HG02571 (cell line): ENCODE data around the gene PDHA1.

Experiments used
- ATAC-seq: cut with Tn5 transposase; IDR thresholded peaks from one replicate; pipeline ENCODE4 v1.9.1; 2021; ENCODE audit warnings: mild to moderate bottlenecking, moderate library complexity; ENCODE audit not compliant: unreplicated experiment

Gene PDHA1

GRCh38 chrX:19343535-19344408, at the start of gene PDHA1:
TSS of gene PDHA1 (plus strand) at chrX:19343927. CDS start at chrX:19344038, 111 bp downstream.
- peak; percentile 97 for ATAC-seq

- ATAC-seq = no peak
Observed at GRCh38 chrX:19303256-19303880, 40.4 kb upstream of the PDHA1 start.

GRCh38 chrX:19326567-19326966, 17.2 kb upstream of the PDHA1 start:
- ATAC-seq = no peak

- ATAC-seq = no peak
Observed at GRCh38 chrX:19331831-19332230, 11.9 kb upstream of the PDHA1 start.

- ATAC-seq = no peak
Observed at GRCh38 chrX:19332983-19333382, 10.7 kb upstream of the PDHA1 start.

GRCh38 chrX:19334945-19335626, 8.6 kb upstream of the PDHA1 start:
- no peak for ATAC-seq

- ATAC-seq = no peak
Observed at GRCh38 chrX:19342331-19342906, 1.3 kb upstream of the PDHA1 start.

GRCh38 chrX:19343085-19343534, 617 bp upstream of the PDHA1 start:
- ATAC-seq = peak; percentile 7

GRCh38 chrX:19344661-19345060, 934 bp downstream of the PDHA1 start:
- no peak for ATAC-seq

- ATAC-seq = no peak
Observed at GRCh38 chrX:19347916-19348315, 4.2 kb downstream of the PDHA1 start.

- no peak for ATAC-seq
Observed at GRCh38 chrX:19349264-19349663, 5.5 kb downstream of the PDHA1 start.

- ATAC-seq = peak; percentile 66
Observed at GRCh38 chrX:19350941-19351384, 7.2 kb downstream of the PDHA1 start.

GRCh38 chrX:19354625-19355024, 10.9 kb downstream of the PDHA1 start:
- ATAC-seq = no peak

- ATAC-seq = no peak
Observed at GRCh38 chrX:19358521-19358920, 14.8 kb downstream of the PDHA1 start.

- ATAC-seq = no peak
Observed at GRCh38 chrX:19360903-19361302, 17.2 kb downstream of the PDHA1 start.

- no peak for ATAC-seq
Observed at GRCh38 chrX:19361701-19362100, 18.0 kb downstream of the PDHA1 start.

- no peak for ATAC-seq
Observed at GRCh38 chrX:19368576-19368975, 24.8 kb downstream of the PDHA1 start.

- ATAC-seq = no peak
Observed at GRCh38 chrX:19370061-19370460, 26.3 kb downstream of the PDHA1 start.

- ATAC-seq = peak; percentile 59
Observed at GRCh38 chrX:19372170-19372546, 28.4 kb downstream of the PDHA1 start.

- no peak for ATAC-seq
Observed at GRCh38 chrX:19372547-19373331, 29.0 kb downstream of the PDHA1 start.
